AG04450 (cell line): ENCODE data around the gene CD300LF. TPM values are rescaled to one million over a fixed set of nuclear protein-coding genes. Genes with fewer than 3 reads are reported as not detected.

Source experiments
- CTCF ChIA-PET: fragments of 300-600, 350-600 bp; formaldehyde crosslinking; extraction: SDS; loops from one replicate; lab custom pipeline; 2022; ENCODE audit warnings: antibody characterized with exemption, inconsistent platforms; lab: Charles Lee
- POLR2A ChIA-PET: fragments of 350-600 bp; formaldehyde crosslinking; extraction: SDS; loops from one replicate; lab custom pipeline; 2021; ENCODE audit warnings: antibody characterized with exemption, inconsistent platforms; lab: Yijun Ruan, JAX
- DNase-seq: peaks from one replicate; pipeline ENCODE4 v3.0.0-alpha.2; 2011; ENCODE audit warnings: low read depth, low spot score
- H3K27ac ChIP-seq: one replicate; pipeline ENCODE4 v1.5.1; 2012; ENCODE audit warnings: low read depth, low read length, control low read depth
- H3K27me3 ChIP-seq: one replicate; pipeline ENCODE4 v1.6.0; 2012; ENCODE audit warnings: low read length; ENCODE audit not compliant: control insufficient read depth, insufficient read depth
- H3K4me3 ChIP-seq: 2 replicates; pipeline ENCODE4 v1.5.1; 2011; ENCODE audit warnings: mild to moderate bottlenecking, low read depth, low read length, control low read depth
- H3K9me3 ChIP-seq: 2 replicates; pipeline ENCODE4 v1.5.1; 2012; ENCODE audit warnings: low read length; ENCODE audit not compliant: control insufficient read depth, insufficient read depth
- CTCF ChIP-seq: IDR thresholded peaks from 2 replicates; pipeline ENCODE4 v1.5.1; 2011; ENCODE audit warnings: low read depth, low read length, control low read depth, inconsistent platforms
- polyA plus RNA-seq: library from polyadenylated mRNA; depleted of rRNA; stranded (reverse); fragments of >200 nt; gene quantifications from 2 replicates; pipeline ENCODE4 v1.2.3, GENCODE V29; 2011

The CD300LF gene
- polyA plus RNA-seq, 1 experiment, result not detected

- CTCF ChIA-PET, result no interaction called here
- H3K27me3 ChIP-seq, result no peaks in the 10 kb centered on the region
These were observed 11.2 kb upstream of the CD300LF start for GRCh38 chr17:74723891-74724290.

GRCh38 chr17:74722782-74723181 is 10.1 kb upstream of the CD300LF start:
- no peak overlapping the region for H3K4me3 ChIP-seq
- no peaks in the 10 kb centered on the region for H3K9me3 ChIP-seq
- CTCF ChIA-PET, result no interaction called here
- TF ChIP-seq CTCF, result no peak
- DNase-seq, result no peak
- no peaks in the 10 kb centered on the region for H3K27me3 ChIP-seq
- POLR2A ChIA-PET, result interaction anchor here (0.6 kb wide), 1 partner anchor 53 kb away, joined by 4 read pairs; the partner anchor contains the start of gene NAT9
- H3K27ac ChIP-seq, result no peak overlapping the region

More at GRCh38 chr17:74723891-74724290, 11.2 kb upstream of the CD300LF start:
- DNase-seq, result no peak
- Histone ChIP-seq H3K4me3 (no peak overlapping the region), H3K27ac (no peak overlapping the region), H3K9me3 (peaks cover 2% of the 10 kb centered on the region; the same call in 1 of the 2 replicates)
- no peak for TF ChIP-seq CTCF
- POLR2A ChIA-PET, result no interaction called here

- DNase-seq, result no peak
- POLR2A ChIA-PET, result no interaction called here
- TF ChIP-seq CTCF, result no peak
- no peak overlapping the region for H3K27ac ChIP-seq
- H3K9me3 ChIP-seq, result no peaks in the 10 kb centered on the region
- no peaks in the 10 kb centered on the region for H3K27me3 ChIP-seq
- H3K4me3 ChIP-seq, result no peak overlapping the region
- CTCF ChIA-PET, result no interaction called here
These were observed 7.8 kb upstream of the CD300LF start for GRCh38 chr17:74720506-74720905.

- Histone ChIP-seq H3K27me3 (peaks cover 2% of the 10 kb centered on the region), H3K4me3 (no peak overlapping the region), H3K9me3 (no peaks in the 10 kb centered on the region), H3K27ac (no peak overlapping the region)
- CTCF ChIA-PET, result no interaction called here
- TF ChIP-seq CTCF, result no peak
- POLR2A ChIA-PET, result no interaction called here
- no peak for DNase-seq
These were observed 2.4 kb upstream of the CD300LF start for GRCh38 chr17:74715144-74715543.

- CTCF ChIA-PET, result no interaction called here
- Histone ChIP-seq H3K27ac (no peak overlapping the region), H3K9me3 (no peaks in the 10 kb centered on the region), H3K27me3 (peaks cover 2% of the 10 kb centered on the region), H3K4me3 (no peak overlapping the region)
- no peak for TF ChIP-seq CTCF
- POLR2A ChIA-PET, result no interaction called here
- no peak for DNase-seq
These were observed 540 bp upstream of the CD300LF start for GRCh38 chr17:74713171-74713755.
